ENCODE measurements around the gene RUBCNL. TPM values are rescaled to one million over a fixed set of nuclear protein-coding genes. Genes with fewer than 3 reads are reported as not detected.

Gene RUBCNL
- polyA plus RNA-seq, 1 of the 3 experiments (the other 2 are of a cell fraction) = 0.07 TPM

GRCh38 chr13:46314587-46314986 lies 72.5 kb downstream of the RUBCNL start:
- no peak for TF ChIP-seq MEF2A (IDR thresholded peaks at IDR 0.05; ENCODE audit: borderline replicate concordance, low read depth)
- no peak for TF ChIP-seq EP300 (IDR thresholded peaks at IDR 0.05; ENCODE audit: borderline replicate concordance in 1 of 2, low read depth in 1 of 2, low read length in 1 of 2)
- TF ChIP-seq RAD21 (IDR thresholded peaks at IDR 0.05; ENCODE audit: low read length) = no peak
- no peak for TF ChIP-seq MXI1 (IDR thresholded peaks at IDR 0.05; ENCODE audit: low read depth, low read length)
- no peak for TF ChIP-seq RXRA (IDR thresholded peaks at IDR 0.05; ENCODE audit: borderline replicate concordance, low read depth)
- TF ChIP-seq ELF1 (IDR thresholded peaks at IDR 0.05) = no peak
- TF ChIP-seq GABPA (IDR thresholded peaks at IDR 0.05; ENCODE audit: low read depth) = no peak
- no peak for TF ChIP-seq RFX5 (IDR thresholded peaks at IDR 0.05; ENCODE audit: low read length)
- TF ChIP-seq FOXM1 (IDR thresholded peaks at IDR 0.05; ENCODE audit: low read depth) = no peak
- no peak for TF ChIP-seq EZH2phosphoT487 (IDR thresholded peaks at IDR 0.05; ENCODE audit: borderline replicate concordance, low read depth)
- TF ChIP-seq NFIC (IDR thresholded peaks at IDR 0.05; ENCODE audit: borderline replicate concordance) = no peak
- TF ChIP-seq, protein P1, sequence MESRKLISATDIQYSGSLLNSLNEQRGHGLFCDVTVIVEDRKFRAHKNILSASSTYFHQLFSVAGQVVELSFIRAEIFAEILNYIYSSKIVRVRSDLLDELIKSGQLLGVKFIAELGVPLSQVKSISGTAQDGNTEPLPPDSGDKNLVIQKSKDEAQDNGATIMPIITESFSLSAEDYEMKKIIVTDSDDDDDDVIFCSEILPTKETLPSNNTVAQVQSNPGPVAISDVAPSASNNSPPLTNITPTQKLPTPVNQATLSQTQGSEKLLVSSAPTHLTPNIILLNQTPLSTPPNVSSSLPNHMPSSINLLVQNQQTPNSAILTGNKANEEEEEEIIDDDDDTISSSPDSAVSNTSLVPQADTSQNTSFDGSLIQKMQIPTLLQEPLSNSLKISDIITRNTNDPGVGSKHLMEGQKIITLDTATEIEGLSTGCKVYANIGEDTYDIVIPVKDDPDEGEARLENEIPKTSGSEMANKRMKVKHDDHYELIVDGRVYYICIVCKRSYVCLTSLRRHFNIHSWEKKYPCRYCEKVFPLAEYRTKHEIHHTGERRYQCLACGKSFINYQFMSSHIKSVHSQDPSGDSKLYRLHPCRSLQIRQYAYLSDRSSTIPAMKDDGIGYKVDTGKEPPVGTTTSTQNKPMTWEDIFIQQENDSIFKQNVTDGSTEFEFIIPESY (IDR thresholded peaks at IDR 0.05; ENCODE audit: borderline replicate concordance, low read depth) = no peak
- TF ChIP-seq SIN3A (IDR thresholded peaks at IDR 0.05; ENCODE audit: borderline replicate concordance, low read depth, low read length) = no peak
- TF ChIP-seq YY1 (IDR thresholded peaks at IDR 0.05; ENCODE audit: low read depth) = no peak
- TF ChIP-seq, protein P2, sequence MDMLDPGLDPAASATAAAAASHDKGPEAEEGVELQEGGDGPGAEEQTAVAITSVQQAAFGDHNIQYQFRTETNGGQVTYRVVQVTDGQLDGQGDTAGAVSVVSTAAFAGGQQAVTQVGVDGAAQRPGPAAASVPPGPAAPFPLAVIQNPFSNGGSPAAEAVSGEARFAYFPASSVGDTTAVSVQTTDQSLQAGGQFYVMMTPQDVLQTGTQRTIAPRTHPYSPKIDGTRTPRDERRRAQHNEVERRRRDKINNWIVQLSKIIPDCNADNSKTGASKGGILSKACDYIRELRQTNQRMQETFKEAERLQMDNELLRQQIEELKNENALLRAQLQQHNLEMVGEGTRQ (IDR thresholded peaks at IDR 0.05; ENCODE audit: borderline replicate concordance, low read depth, low read length) = no peak
- TF ChIP-seq GATA2 (CRISPR knock-in tag; IDR thresholded peaks at IDR 0.05) = no peak
- TF ChIP-seq FOXJ3 (CRISPR knock-in tag; IDR thresholded peaks at IDR 0.05) = no peak
- Histone ChIP-seq H3K79me2 (ENCODE audit: insufficient read depth) (no peaks in the 10 kb centered on the region), H3K27ac (ENCODE audit: low read depth in 2 of 2, low read length in 1 of 2) (no peak overlapping the region), H2AFZ (ENCODE audit: low read depth) (no peak overlapping the region), H3K9ac (no peak overlapping the region), H3K27me3 (ENCODE audit: insufficient read depth) (no peaks in the 10 kb centered on the region), H3K36me3 (replicated peaks in 1 of 2; ENCODE audit: control insufficient read depth in 1 of 2, insufficient read depth in 2 of 2, low read length in 1 of 2) (no peaks in the 10 kb centered on the region), H3K4me2 (no peak overlapping the region), H3F3A (replicated peaks; ENCODE audit: insufficient read depth) (no peaks in the 10 kb centered on the region), H3K4me1 (ENCODE audit: control insufficient read depth in 1 of 2, insufficient read depth in 2 of 2, low read depth in 1 of 2, low read length in 1 of 2) (no peaks in the 10 kb centered on the region), H4K20me1 (ENCODE audit: insufficient read depth) (no peaks in the 10 kb centered on the region), H3K4me3 (ENCODE audit: low read depth in 2 of 2, low read length in 1 of 2) (no peak overlapping the region), H3K9me2 (no peaks in the 10 kb centered on the region), H3K9me3 (no peaks in the 10 kb centered on the region)
- no peak for DNase-seq
- ChIA-PET POLR2A (no interaction called here), CTCF (no interaction called here)
- 87% methylated on average over 1 of the region's 1 CpG for WGBS (ENCODE audit: low lambda C conversion rate)
